ENCODE results near the gene CELF1. TPM values are rescaled to one million over a fixed set of nuclear protein-coding genes. Genes with fewer than 3 reads are reported as not detected.
"Not testable (repeated sequence)": the region's sequence is repeated elsewhere in the genome, so short reads cannot be mapped to it uniquely, and the experiment has no call there.

Gene CELF1
- total RNA-seq, 1 experiment from 2014 or later = 157 TPM

GRCh38 chr11:47566149-47566698 lies 13.3 kb upstream of the CELF1 start:
- BruUV-seq (replicated peaks) = no TSS peak
- no peak for TF ChIP-seq CTCF (IDR thresholded peaks at IDR 0.05; ENCODE audit: unreplicated experiment)
- Mint-ChIP-seq H3K9me3 (ENCODE audit: low read depth, unreplicated experiment) (no peaks in the 10 kb centered on the region), H3K4me3 (ENCODE audit: low read depth, unreplicated experiment) (peak overlapping the region; percentile 82), H3K36me3 (ENCODE audit: insufficient read depth, unreplicated experiment) (peaks cover 24% of the 10 kb centered on the region), H3K27me3 (ENCODE audit: unreplicated experiment) (no peaks in the 10 kb centered on the region), H3K4me1 (ENCODE audit: low read depth, unreplicated experiment) (peaks cover 7% of the 10 kb centered on the region), H3K27ac (ENCODE audit: unreplicated experiment) (no peak overlapping the region)
- CTCF ChIA-PET = interaction anchor here (0.5 to 0.7 kb wide), 3 partner anchors 105 to 140 kb away, joined by 3 to 4 read pairs (median 3); partner anchors contain the start of gene PSMC3
- intact Hi-C loops (cut with micrococcal nuclease; ENCODE audit: unreplicated experiment) = no loop called here
- DNase-seq = no peak

GRCh38 chr11:47565340-47566148 lies 12.6 kb upstream of the CELF1 start, which contains the start of gene PTPMT1:
TSS of gene PTPMT1 (plus strand) at chr11:47565599. CDS start at chr11:47565623, 24 bp downstream.
- H3K27ac Mint-ChIP-seq (ENCODE audit: unreplicated experiment) = no peak within 1 kb of the TSS
- H3K4me3 Mint-ChIP-seq (ENCODE audit: low read depth, unreplicated experiment) = peak within 1 kb of the TSS; percentile 82
- no peaks in the 10 kb centered on the region for H3K27me3 Mint-ChIP-seq (ENCODE audit: unreplicated experiment)
- intact Hi-C loops (cut with micrococcal nuclease; ENCODE audit: unreplicated experiment) = no loop called here
- H3K36me3 Mint-ChIP-seq (ENCODE audit: insufficient read depth, unreplicated experiment) = peaks cover 24% of the 10 kb centered on the region
- H3K4me1 Mint-ChIP-seq (ENCODE audit: low read depth, unreplicated experiment) = peaks cover 7% of the 10 kb centered on the region
- DNase-seq = peak; percentile 81
- BruUV-seq (replicated peaks) = no TSS peak
- no peaks in the 10 kb centered on the region for H3K9me3 Mint-ChIP-seq (ENCODE audit: low read depth, unreplicated experiment)
- no peak for TF ChIP-seq CTCF (IDR thresholded peaks at IDR 0.05; ENCODE audit: unreplicated experiment)
- CTCF ChIA-PET = interaction anchor here (0.6 to 1.3 kb wide), 5 partner anchors 8 to 133 kb away, joined by 3 to 4 read pairs (median 3); no protein-coding TSS in a partner anchor

GRCh38 chr11:47564933-47565339 lies 12.0 kb upstream of the CELF1 start:
- Mint-ChIP-seq H3K27me3 (ENCODE audit: unreplicated experiment) (no peaks in the 10 kb centered on the region), H3K36me3 (ENCODE audit: insufficient read depth, unreplicated experiment) (peaks cover 24% of the 10 kb centered on the region), H3K4me1 (ENCODE audit: low read depth, unreplicated experiment) (peaks cover 7% of the 10 kb centered on the region), H3K4me3 (ENCODE audit: low read depth, unreplicated experiment) (peak overlapping the region; percentile 82), H3K27ac (ENCODE audit: unreplicated experiment) (no peak overlapping the region), H3K9me3 (ENCODE audit: low read depth, unreplicated experiment) (no peaks in the 10 kb centered on the region)
- intact Hi-C loops (cut with micrococcal nuclease; ENCODE audit: unreplicated experiment) = no loop called here
- CTCF ChIA-PET = interaction anchor here (0.5 to 1.3 kb wide), 5 partner anchors 12 to 96 kb away, joined by 3 to 4 read pairs (median 3); no protein-coding TSS in a partner anchor
- TF ChIP-seq CTCF (IDR thresholded peaks at IDR 0.05; ENCODE audit: unreplicated experiment) = no peak
- DNase-seq = no peak
- BruUV-seq (replicated peaks) = no TSS peak

- intact Hi-C loops (cut with micrococcal nuclease; ENCODE audit: unreplicated experiment); H3K9me3 Mint-ChIP-seq (ENCODE audit: low read depth, unreplicated experiment); H3K4me3 Mint-ChIP-seq (ENCODE audit: low read depth, unreplicated experiment); H3K4me1 Mint-ChIP-seq (ENCODE audit: low read depth, unreplicated experiment); DNase-seq; H3K27me3 Mint-ChIP-seq (ENCODE audit: unreplicated experiment); H3K27ac Mint-ChIP-seq (ENCODE audit: unreplicated experiment): not testable (repeated sequence)
- H3K36me3 Mint-ChIP-seq (ENCODE audit: insufficient read depth, unreplicated experiment) = peaks cover 24% of the 10 kb centered on the region
- CTCF ChIA-PET = interaction anchor here (0.6 to 1.3 kb wide), 3 partner anchors 11 to 95 kb away, joined by 3 to 4 read pairs (median 3); no protein-coding TSS in a partner anchor
- TSS peak; percentile 23 for BruUV-seq (replicated peaks)
Measured at GRCh38 chr11:47564366-47564765, 11.4 kb upstream of the CELF1 start.

GRCh38 chr11:47562393-47562792 lies 9.5 kb upstream of the CELF1 start:
- H3K27me3 Mint-ChIP-seq (ENCODE audit: unreplicated experiment); DNase-seq; H3K4me3 Mint-ChIP-seq (ENCODE audit: low read depth, unreplicated experiment); BruUV-seq (replicated peaks); H3K27ac Mint-ChIP-seq (ENCODE audit: unreplicated experiment); intact Hi-C loops (cut with micrococcal nuclease; ENCODE audit: unreplicated experiment); H3K4me1 Mint-ChIP-seq (ENCODE audit: low read depth, unreplicated experiment); H3K9me3 Mint-ChIP-seq (ENCODE audit: low read depth, unreplicated experiment): not testable (repeated sequence)
- peaks cover 24% of the 10 kb centered on the region for H3K36me3 Mint-ChIP-seq (ENCODE audit: insufficient read depth, unreplicated experiment)
- CTCF ChIA-PET = interaction anchor here (0.7 kb wide), 1 partner anchor 1508 kb away, joined by 3 read pairs; no protein-coding TSS in a partner anchor

All from Calu3 (cell line).